DMS53 (cell line): ENCODE measurements around the gene GFOD1.

Experiments
- DNase-seq: peaks from one replicate; lab custom pipeline; 2025; lab: John Stamatoyannopoulos, UW

The GFOD1 gene

GRCh38 chr6:13487122-13488014, at the start of gene GFOD1:
Gene GFOD1, minus strand, starts transcription at chr6:13487600. Its CDS starts 710 bp downstream, at chr6:13486890.
- peak; percentile 96 for DNase-seq

GRCh38 chr6:13536796-13537526, 49.6 kb upstream of the GFOD1 start:
- no peak for DNase-seq

GRCh38 chr6:13535306-13535705, 47.9 kb upstream of the GFOD1 start:
- DNase-seq = no peak

GRCh38 chr6:13534536-13534935, 47.1 kb upstream of the GFOD1 start:
- no peak for DNase-seq

- no peak for DNase-seq
Observed at GRCh38 chr6:13531956-13532355, 44.6 kb upstream of the GFOD1 start.

GRCh38 chr6:13528777-13529343, 41.5 kb upstream of the GFOD1 start:
- no peak for DNase-seq

GRCh38 chr6:13528232-13528631, 40.8 kb upstream of the GFOD1 start:
- DNase-seq = peak; percentile 28

GRCh38 chr6:13527671-13528056, 40.3 kb upstream of the GFOD1 start:
- peak; percentile 25 for DNase-seq

- peak; percentile 95 for DNase-seq
Observed at GRCh38 chr6:13526727-13527670, 39.6 kb upstream of the GFOD1 start.

- no peak for DNase-seq
Observed at GRCh38 chr6:13526357-13526726, 38.9 kb upstream of the GFOD1 start.

- peak; percentile 64 for DNase-seq
Observed at GRCh38 chr6:13524801-13525508, 37.6 kb upstream of the GFOD1 start.

- DNase-seq = peak; percentile 60
Observed at GRCh38 chr6:13523826-13524622, 36.6 kb upstream of the GFOD1 start.

- DNase-seq = no peak
Observed at GRCh38 chr6:13522656-13523055, 35.3 kb upstream of the GFOD1 start.

GRCh38 chr6:13519839-13520238, 32.4 kb upstream of the GFOD1 start:
- DNase-seq = no peak

GRCh38 chr6:13517116-13517515, 29.7 kb upstream of the GFOD1 start:
- no peak for DNase-seq

- DNase-seq = no peak
Observed at GRCh38 chr6:13515912-13516311, 28.5 kb upstream of the GFOD1 start.

GRCh38 chr6:13513626-13514502, 26.5 kb upstream of the GFOD1 start:
- no peak for DNase-seq

- no peak for DNase-seq
Observed at GRCh38 chr6:13512900-13513299, 25.5 kb upstream of the GFOD1 start.
